Measurements from ENCODE around the gene DCAF5. TPM values are rescaled to one million over a fixed set of nuclear protein-coding genes. Genes with fewer than 3 reads are reported as not detected.
"Not testable (repeated sequence)": the region's sequence is repeated elsewhere in the genome, so short reads cannot be mapped to it uniquely, and the experiment has no call there.

Gene DCAF5
- total and polyA plus RNA-seq, 3 experiments from 2014 or later = 31.2 to 91.7 (median 32.9) TPM

DNA sequence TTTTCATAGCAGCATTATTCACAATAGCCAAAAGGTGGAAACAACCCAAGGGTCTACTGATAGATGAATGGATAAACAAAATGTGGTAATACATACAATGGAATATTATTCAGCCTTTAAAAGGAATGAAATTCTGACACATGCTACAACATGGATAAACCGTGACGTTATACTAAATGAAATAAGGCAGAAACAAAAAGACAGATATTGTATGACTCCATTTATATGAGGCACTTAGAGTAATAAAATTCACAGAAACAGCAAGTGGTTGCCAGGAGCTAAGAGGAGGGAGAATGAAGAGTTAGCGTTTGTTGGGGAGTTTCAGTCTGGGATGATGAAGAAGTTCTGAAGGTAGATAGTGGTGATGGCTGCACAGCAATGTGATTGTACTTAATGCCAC, 76.6 kb downstream of the DCAF5 start:
- ChIA-PET CTCF (no interaction called here), POLR2A (no interaction called here)
- Histone ChIP-seq H3K27me3 (ENCODE audit: insufficient read depth, low read length, poor library complexity, severe bottlenecking) (no peaks in the 10 kb centered on the region), H3K27ac (ENCODE audit: low read depth, low read length) (no peak overlapping the region), H3K4me1 (ENCODE audit: insufficient read depth, low read length) (no peaks in the 10 kb centered on the region), H3K4me3 (ENCODE audit: low read length) (no peak overlapping the region), H3K9me3 (ENCODE audit: low read length) (no peaks in the 10 kb centered on the region), H3K36me3 (ENCODE audit: insufficient read depth, low read length) (peaks cover 25% of the 10 kb centered on the region)
- peaks cover 22 to 36% (median 36%) of the 10 kb centered on the region in 3 donors for H3K4me1 Mint-ChIP-seq
- no peak overlapping the region for H3K27ac Mint-ChIP-seq
- H3K9me3 Mint-ChIP-seq = no peaks in the 10 kb centered on the region
- no peak overlapping the region for H3K4me3 Mint-ChIP-seq
- no peaks in the 10 kb centered on the region for H3K27me3 Mint-ChIP-seq
- no peak for DNase-seq
- H3K36me3 Mint-ChIP-seq = peaks cover 6 to 84% (median 36%) of the 10 kb centered on the region in 3 donors

DNA sequence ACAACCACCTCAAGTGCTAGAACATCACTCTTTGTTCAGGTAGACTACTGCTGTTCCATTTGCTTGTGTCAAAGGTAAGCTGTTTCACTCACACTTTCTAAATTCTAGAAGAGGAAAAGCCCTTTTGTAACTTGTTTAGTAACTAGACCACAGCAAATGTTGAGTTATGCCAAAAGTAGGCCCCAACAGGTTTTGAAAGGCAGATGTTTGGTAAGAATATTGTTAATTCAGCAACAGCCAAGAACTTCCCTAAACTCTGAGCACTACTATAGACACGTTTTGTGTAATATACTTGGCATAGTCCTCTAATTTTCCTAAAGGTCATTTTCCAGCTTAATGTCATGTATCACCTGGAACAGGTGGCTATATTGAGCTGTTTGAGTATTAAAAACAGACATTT, 79.0 kb downstream of the DCAF5 start:
- Histone ChIP-seq H3K9me3 (ENCODE audit: low read length) (no peaks in the 10 kb centered on the region), H3K27me3 (ENCODE audit: insufficient read depth, low read length, poor library complexity, severe bottlenecking) (no peaks in the 10 kb centered on the region), H3K4me3 (ENCODE audit: low read length) (no peak overlapping the region), H3K36me3 (ENCODE audit: insufficient read depth, low read length) (peaks cover 22% of the 10 kb centered on the region), H3K27ac (ENCODE audit: low read depth, low read length) (no peak overlapping the region), H3K4me1 (ENCODE audit: insufficient read depth, low read length) (no peaks in the 10 kb centered on the region)
- Mint-ChIP-seq H3K4me1 (peaks cover 13 to 20% (median 17%) of the 10 kb centered on the region in 3 donors), H3K9me3 (no peaks in the 10 kb centered on the region), H3K27me3 (no peaks in the 10 kb centered on the region), H3K4me3 (no peak overlapping the region), H3K27ac (peak overlapping the region in 1 of 8 donors; percentile 0), H3K36me3 (peaks cover 6 to 85% (median 32%) of the 10 kb centered on the region in 3 donors)
- ChIA-PET CTCF (no interaction called here), POLR2A (no interaction called here)
- no peak for DNase-seq

DNA sequence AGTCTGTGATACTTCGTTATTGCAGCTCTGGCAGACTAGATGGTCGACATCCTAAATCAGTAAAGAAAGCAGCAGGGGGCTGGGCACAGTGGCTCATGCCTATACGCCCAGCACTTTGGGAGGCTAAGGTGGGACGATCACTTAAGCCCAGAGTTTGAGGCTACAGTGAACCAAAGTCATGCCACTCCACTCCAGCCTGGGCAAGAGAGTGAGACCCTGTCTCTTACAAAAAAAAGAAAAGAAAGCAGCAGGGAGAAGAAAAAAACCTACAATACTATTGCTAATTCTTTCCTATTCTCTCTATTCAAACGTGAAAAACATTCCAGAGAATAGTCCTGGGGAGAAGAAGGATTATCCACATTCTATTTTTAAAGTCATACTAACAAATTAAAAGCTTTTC, 79.5 kb downstream of the DCAF5 start:
- H3K9me3 Mint-ChIP-seq = no peaks in the 10 kb centered on the region
- Histone ChIP-seq H3K4me1 (ENCODE audit: insufficient read depth, low read length) (no peaks in the 10 kb centered on the region), H3K36me3 (ENCODE audit: insufficient read depth, low read length) (peaks cover 22% of the 10 kb centered on the region), H3K9me3 (ENCODE audit: low read length) (no peaks in the 10 kb centered on the region), H3K27me3 (ENCODE audit: insufficient read depth, low read length, poor library complexity, severe bottlenecking) (no peaks in the 10 kb centered on the region), H3K4me3 (ENCODE audit: low read length) (no peak overlapping the region), H3K27ac (ENCODE audit: low read depth, low read length) (no peak overlapping the region)
- peaks cover 11 to 16% (median 13%) of the 10 kb centered on the region in 3 donors for H3K4me1 Mint-ChIP-seq
- CTCF ChIA-PET = no interaction called here
- peak overlapping the region in 2 of 8 donors; percentile 0 to 61 for H3K27ac Mint-ChIP-seq
- H3K4me3 Mint-ChIP-seq = no peak overlapping the region
- DNase-seq = no peak
- POLR2A ChIA-PET = no interaction called here
- H3K36me3 Mint-ChIP-seq = peaks cover 6 to 87% (median 30%) of the 10 kb centered on the region in 3 donors
- no peaks in the 10 kb centered on the region for H3K27me3 Mint-ChIP-seq

DNA sequence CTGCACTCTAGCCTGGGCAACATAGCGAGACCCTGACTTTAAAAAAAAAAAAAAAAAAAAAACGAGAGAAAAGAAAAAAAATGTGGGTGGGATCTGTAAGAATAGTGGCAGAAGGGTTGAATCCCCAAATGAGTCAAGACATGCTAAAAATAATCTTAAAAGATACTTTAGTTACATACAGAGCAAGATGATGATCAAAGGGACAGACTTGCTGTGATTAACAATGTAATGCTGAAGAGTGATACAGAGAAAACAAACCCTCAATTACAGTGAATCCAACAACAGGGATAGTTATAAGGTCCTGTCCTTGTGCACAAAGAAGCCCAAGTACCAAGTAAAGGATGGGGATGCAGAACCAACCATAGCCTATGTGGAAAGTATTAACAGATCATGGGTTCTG, 80.3 kb downstream of the DCAF5 start:
- no peak overlapping the region for H3K4me3 Mint-ChIP-seq
- peaks cover 5 to 9% (median 7%) of the 10 kb centered on the region in 3 donors for H3K4me1 Mint-ChIP-seq
- H3K27me3 Mint-ChIP-seq = no peaks in the 10 kb centered on the region
- H3K4me3 ChIP-seq (ENCODE audit: low read length) = no peak overlapping the region
- POLR2A ChIA-PET = no interaction called here
- CTCF ChIA-PET = no interaction called here
- H3K27me3 ChIP-seq (ENCODE audit: insufficient read depth, low read length, poor library complexity, severe bottlenecking) = no peaks in the 10 kb centered on the region
- H3K4me1 ChIP-seq (ENCODE audit: insufficient read depth, low read length) = no peaks in the 10 kb centered on the region
- DNase-seq = no peak
- peak overlapping the region in 2 of 8 donors; percentile 13 to 72 for H3K27ac Mint-ChIP-seq
- no peaks in the 10 kb centered on the region for H3K9me3 Mint-ChIP-seq
- no peaks in the 10 kb centered on the region for H3K9me3 ChIP-seq (ENCODE audit: low read length)
- H3K36me3 ChIP-seq (ENCODE audit: insufficient read depth, low read length) = peaks cover 27% of the 10 kb centered on the region
- peaks cover 6 to 85% (median 26%) of the 10 kb centered on the region in 3 donors for H3K36me3 Mint-ChIP-seq
- no peak overlapping the region for H3K27ac ChIP-seq (ENCODE audit: low read depth, low read length)

DNA sequence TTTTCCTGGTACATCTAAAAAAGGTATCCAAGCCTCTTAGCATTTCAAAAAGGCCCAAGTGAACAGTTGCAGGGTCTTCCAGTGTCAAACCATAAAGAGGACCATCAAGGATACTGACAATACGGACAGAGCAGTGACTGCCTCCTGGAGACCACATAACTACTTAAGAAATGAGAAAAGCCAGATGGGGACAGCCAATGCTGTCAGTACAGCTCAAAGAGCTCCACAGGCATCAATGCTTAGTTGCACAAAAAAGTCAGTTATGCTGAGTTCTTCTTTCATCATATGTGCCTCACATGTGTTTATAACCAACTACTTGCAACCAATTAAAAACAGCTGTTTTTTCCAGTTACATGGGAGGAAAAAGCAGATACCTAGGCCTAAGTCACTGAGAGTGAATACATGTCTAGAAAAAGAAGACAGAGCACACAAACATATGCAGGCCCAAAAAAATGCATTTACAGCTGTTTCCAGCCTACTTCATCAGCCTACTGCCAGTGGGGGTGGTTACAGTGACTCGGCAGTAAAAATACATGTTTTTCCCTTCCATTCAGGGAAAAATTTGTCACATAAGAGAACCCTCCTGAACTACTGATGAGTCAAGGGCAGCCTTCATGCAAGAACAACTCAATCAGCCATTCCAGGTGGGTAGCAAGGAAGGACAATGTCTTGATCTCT, 84.0 kb downstream of the DCAF5 start:
- Mint-ChIP-seq H3K27me3 (no peaks in the 10 kb centered on the region), H3K4me3 (no peak overlapping the region), H3K27ac (no peak overlapping the region), H3K36me3 (peaks cover 0 to 82% (median 24%) of the 10 kb centered on the region in 3 donors), H3K9me3 (no peaks in the 10 kb centered on the region), H3K4me1 (peaks cover 1 to 5% (median 3%) of the 10 kb centered on the region in 3 donors)
- Histone ChIP-seq H3K4me3 (ENCODE audit: low read length) (no peak overlapping the region), H3K9me3 (ENCODE audit: low read length) (no peaks in the 10 kb centered on the region), H3K27me3 (ENCODE audit: insufficient read depth, low read length, poor library complexity, severe bottlenecking) (no peaks in the 10 kb centered on the region), H3K36me3 (ENCODE audit: insufficient read depth, low read length) (peaks cover 25% of the 10 kb centered on the region), H3K27ac (ENCODE audit: low read depth, low read length) (no peak overlapping the region), H3K4me1 (ENCODE audit: insufficient read depth, low read length) (no peaks in the 10 kb centered on the region)
- no peak for DNase-seq
- ChIA-PET CTCF (interaction anchor here (0.7 kb wide), 1 partner anchor 481 kb away, joined by 3 read pairs; no protein-coding TSS in a partner anchor), POLR2A (no interaction called here)

DNA sequence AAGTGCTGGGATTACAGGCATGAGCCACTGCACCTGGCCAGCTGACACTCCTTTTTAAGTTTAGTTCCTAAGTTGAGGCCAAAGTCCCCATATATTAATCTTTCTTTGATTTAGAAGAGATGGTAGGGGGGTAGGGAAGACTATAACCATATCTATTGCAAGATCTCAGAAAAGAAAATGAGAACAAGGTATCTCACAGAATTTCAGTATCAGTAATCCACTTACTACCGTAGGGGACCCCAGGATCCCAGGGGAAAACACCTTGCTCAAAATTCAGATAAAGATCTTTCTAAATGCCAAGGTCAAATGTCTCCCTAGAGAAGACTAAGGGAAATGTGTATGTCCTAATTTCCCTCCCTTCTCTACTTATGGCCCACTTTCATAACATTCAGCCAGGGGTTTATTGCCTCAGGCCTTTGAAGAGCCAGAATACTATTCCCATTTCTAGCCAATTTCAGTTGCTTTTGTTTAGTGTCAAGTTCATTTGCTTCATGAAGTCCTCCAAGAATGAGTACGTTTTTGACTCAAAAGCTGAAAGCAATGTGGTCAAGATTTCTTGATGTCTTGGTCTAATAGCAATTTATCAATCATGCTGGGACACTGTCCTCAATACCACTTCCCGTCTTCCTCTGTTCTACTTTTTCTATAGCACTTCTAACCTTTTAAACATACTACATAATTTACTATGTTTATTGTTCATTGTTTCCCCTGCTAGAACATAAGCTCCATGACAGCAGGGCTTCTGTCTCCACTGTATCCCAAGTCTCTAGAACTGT, 86.3 kb downstream of the DCAF5 start:
- no peak overlapping the region for H3K4me3 ChIP-seq (ENCODE audit: low read length)
- Mint-ChIP-seq H3K27me3 (no peaks in the 10 kb centered on the region), H3K4me3 (no peak overlapping the region), H3K27ac (peak overlapping the region in 5 of 8 donors; percentile 15 to 48 (median 41)), H3K36me3 (peaks cover 0 to 80% (median 10%) of the 10 kb centered on the region in 3 donors), H3K9me3 (no peaks in the 10 kb centered on the region), H3K4me1 (peaks cover 3 to 7% (median 6%) of the 10 kb centered on the region in 3 donors)
- H3K27me3 ChIP-seq (ENCODE audit: insufficient read depth, low read length, poor library complexity, severe bottlenecking) = no peaks in the 10 kb centered on the region
- H3K4me1 ChIP-seq (ENCODE audit: insufficient read depth, low read length) = no peaks in the 10 kb centered on the region
- ChIA-PET CTCF (no interaction called here), POLR2A (no interaction called here)
- DNase-seq = no peak
- no peak overlapping the region for H3K27ac ChIP-seq (ENCODE audit: low read depth, low read length)
- H3K36me3 ChIP-seq (ENCODE audit: insufficient read depth, low read length) = peaks cover 21% of the 10 kb centered on the region
- no peaks in the 10 kb centered on the region for H3K9me3 ChIP-seq (ENCODE audit: low read length)

DNA sequence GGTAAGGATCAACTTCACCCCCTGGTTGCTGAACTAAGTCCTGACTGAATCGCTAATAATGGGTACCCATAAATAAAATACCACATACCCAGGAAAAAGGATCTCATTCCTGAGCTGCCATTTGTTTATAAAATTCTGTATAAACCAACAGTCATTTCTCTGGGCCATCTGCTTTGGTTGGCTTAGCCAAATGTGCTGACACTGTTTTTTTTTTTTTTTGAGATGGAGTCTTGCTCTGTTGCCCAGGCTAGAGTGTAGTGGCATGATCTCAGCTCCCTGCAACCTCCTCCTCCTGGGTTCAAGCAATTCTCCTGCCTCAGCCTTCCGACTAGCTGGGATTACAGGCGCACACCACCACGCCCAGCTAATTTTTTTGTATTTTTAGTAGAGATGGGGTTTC, 87.0 kb downstream of the DCAF5 start:
- H3K9me3 Mint-ChIP-seq; CTCF ChIA-PET; H3K9me3 ChIP-seq (ENCODE audit: low read length); DNase-seq; H3K4me3 Mint-ChIP-seq; H3K27ac ChIP-seq (ENCODE audit: low read depth, low read length); H3K4me1 ChIP-seq (ENCODE audit: insufficient read depth, low read length); H3K4me1 Mint-ChIP-seq; H3K27me3 ChIP-seq (ENCODE audit: insufficient read depth, low read length, poor library complexity, severe bottlenecking); H3K27me3 Mint-ChIP-seq; H3K4me3 ChIP-seq (ENCODE audit: low read length): not testable (repeated sequence)
- Mint-ChIP-seq H3K27ac (peak overlapping the region in 1 of 8 donors; percentile 47), H3K36me3 (peaks cover 0 to 81% (median 8%) of the 10 kb centered on the region in 3 donors)
- POLR2A ChIA-PET = interaction anchor here (0.6 kb wide), 1 partner anchor 167 kb away, joined by 3 read pairs; no protein-coding TSS in a partner anchor
- H3K36me3 ChIP-seq (ENCODE audit: insufficient read depth, low read length) = peaks cover 28% of the 10 kb centered on the region

DNA sequence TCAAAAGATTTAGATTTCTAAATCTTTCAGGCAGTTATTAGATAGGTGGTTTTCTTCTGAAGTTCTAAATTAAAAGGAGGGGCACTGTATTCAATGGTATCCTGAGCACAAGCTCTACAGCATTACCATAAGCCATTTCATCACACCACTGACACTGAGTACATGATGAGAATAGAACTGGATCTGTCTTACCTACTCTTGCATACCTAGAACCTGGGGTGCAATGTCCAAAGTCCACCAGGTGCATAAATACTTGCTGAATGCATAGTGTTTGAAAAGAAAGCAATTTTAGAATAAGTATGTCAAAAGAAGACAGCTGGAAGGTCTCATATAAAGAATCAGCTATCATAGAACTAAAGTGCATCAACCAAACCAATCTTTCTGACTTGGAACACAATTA, 88.3 kb downstream of the DCAF5 start:
- CTCF ChIA-PET = no interaction called here
- no peak overlapping the region for H3K4me3 ChIP-seq (ENCODE audit: low read length)
- peak overlapping the region in 1 of 8 donors; percentile 42 for H3K27ac Mint-ChIP-seq
- DNase-seq = no peak
- H3K4me1 ChIP-seq (ENCODE audit: insufficient read depth, low read length) = no peaks in the 10 kb centered on the region
- peaks cover 35% of the 10 kb centered on the region for H3K36me3 ChIP-seq (ENCODE audit: insufficient read depth, low read length)
- H3K4me1 Mint-ChIP-seq = peaks cover 5 to 12% (median 9%) of the 10 kb centered on the region in 3 donors
- H3K36me3 Mint-ChIP-seq = peaks cover 0 to 80% (median 12%) of the 10 kb centered on the region in 3 donors
- H3K27me3 ChIP-seq (ENCODE audit: insufficient read depth, low read length, poor library complexity, severe bottlenecking) = no peaks in the 10 kb centered on the region
- no peaks in the 10 kb centered on the region for H3K27me3 Mint-ChIP-seq
- no peak overlapping the region for H3K27ac ChIP-seq (ENCODE audit: low read depth, low read length)
- no peaks in the 10 kb centered on the region for H3K9me3 ChIP-seq (ENCODE audit: low read length)
- H3K4me3 Mint-ChIP-seq = no peak overlapping the region
- no peaks in the 10 kb centered on the region for H3K9me3 Mint-ChIP-seq
- POLR2A ChIA-PET = no interaction called here
